HK-2 (cell line): ENCODE data around the gene RAB7A.

ENCODE experiments used
- DNase-seq: peaks from one replicate; pipeline ENCODE4 v3.0.0-alpha.2; 2018; ENCODE audit not compliant: unreplicated experiment

Gene RAB7A

DNA sequence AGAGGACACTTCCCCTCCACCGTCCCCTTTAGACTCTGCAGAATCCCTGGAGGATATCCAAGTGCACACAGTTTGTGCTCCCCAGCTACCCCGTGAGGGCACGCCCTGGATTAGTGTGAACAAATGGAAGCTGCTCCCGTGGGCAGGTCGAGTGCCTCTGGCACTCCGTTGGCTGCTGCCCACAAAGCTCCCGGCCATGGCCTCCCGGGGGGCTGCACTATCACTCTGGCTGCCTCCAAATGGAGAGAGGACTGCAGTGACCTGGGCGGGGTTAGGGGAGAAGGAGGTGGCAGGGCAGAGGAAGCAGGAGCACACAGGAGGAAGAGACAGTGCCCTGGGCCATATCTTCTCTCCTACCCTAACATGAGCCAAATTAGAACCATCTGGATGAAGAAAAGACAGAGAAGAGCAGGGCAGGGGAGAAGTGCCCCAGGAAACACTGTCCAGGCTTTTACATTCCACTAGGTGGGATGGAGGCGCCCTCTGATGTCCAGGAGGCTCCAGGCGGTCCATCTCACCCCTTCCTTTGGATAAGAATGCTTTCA lies 124.0 kb downstream of the RAB7A start:
- DNase-seq: peak; percentile 22

DNA sequence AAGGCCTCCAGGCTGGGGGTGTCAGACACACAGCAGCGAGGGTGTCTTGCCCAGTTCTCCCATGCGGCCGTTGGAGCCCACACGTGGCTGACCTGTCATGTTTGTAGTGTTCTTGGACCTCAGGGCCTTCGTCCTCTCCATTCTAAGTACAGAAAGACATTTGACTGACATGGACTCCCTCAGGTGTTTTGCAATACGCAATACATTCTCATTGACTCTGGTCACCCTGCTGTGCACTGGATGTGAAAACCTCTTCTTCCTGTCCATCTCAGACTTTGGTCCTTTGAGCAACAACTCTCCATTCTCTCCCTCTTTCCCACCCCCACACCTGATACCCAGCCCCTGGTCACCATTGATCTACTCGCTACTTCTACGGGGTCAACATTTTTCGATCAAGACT lies 124.6 kb downstream of the RAB7A start:
- no peak for DNase-seq

DNA sequence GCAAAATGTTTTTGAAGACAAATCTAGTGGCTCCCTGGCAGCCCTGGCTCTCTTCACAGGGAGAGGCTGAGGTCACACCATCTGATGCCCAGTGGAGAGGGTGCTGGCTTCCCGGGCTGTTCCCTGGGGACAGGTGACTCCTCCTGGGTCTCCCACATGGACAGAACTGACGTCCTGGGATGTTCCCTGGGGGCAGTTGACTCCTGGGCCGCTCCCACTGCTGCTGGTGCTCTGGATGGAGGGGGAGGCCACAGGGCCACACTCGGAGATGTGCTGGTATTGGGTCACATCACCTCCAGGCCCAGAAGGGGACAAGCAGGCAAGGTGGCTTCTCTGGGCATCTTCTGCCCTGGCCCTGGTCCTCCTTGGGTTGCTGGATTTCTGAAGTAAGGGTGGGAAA lies 125.6 kb downstream of the RAB7A start:
- no peak for DNase-seq

DNA sequence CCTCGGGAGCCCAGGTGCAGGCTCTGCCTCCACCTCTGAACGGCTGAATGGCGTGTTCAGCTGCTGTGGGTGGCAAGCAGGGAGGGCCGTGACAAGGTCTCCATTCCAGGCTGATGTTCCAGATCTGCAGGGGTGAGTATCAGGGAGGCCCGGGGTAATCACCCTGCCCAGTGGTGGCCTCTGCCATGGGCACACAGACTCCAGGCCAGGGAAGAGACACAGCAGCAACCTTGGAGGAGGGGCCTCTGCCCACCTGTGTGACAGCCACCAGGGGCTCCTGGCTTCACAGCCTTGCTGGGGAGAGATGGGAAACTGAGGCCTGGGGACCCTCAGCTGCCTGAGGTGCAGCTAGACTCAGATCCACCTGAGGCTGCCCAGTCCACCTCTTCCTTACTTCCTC lies 127.8 kb downstream of the RAB7A start:
- no peak for DNase-seq

DNA sequence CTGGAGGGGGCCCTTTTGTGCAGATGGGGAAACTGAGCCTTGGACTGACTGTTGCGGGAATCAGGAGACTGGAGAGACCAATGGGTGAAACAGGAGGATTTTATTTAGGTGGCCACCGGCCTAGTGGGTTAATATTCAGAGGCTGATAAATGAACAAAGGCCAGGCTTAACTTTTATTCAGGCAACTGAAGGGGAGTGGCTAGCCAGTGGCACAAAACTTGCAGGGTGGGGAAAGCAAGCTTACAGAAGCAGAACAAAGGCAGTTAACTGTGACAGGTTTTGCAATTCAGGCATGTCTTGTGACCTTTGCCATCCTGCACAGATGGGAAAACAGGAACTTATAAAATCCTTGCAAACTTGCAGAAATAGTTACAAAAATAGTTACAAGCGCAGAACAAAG lies 128.5 kb downstream of the RAB7A start:
- DNase-seq: no peak

DNA sequence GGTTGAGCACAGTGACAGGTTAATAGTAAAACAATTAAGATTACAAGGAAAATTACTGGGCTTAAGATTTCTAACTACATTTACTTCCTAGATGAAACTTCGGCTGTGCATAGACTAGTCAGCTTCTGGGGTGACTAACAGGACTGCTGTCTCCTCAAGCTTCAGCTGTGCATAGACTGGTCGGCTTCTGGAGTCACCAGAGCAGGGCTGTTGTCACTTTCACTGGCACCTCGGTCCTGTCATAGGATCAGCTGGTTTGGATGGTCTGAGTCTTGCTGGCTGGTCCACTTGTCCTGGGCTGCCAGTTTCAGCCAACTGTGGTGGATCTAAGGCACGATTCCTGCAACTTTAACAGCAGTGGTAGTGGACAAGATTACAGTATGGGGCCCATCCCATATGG lies 129.6 kb downstream of the RAB7A start:
- DNase-seq: no peak

DNA sequence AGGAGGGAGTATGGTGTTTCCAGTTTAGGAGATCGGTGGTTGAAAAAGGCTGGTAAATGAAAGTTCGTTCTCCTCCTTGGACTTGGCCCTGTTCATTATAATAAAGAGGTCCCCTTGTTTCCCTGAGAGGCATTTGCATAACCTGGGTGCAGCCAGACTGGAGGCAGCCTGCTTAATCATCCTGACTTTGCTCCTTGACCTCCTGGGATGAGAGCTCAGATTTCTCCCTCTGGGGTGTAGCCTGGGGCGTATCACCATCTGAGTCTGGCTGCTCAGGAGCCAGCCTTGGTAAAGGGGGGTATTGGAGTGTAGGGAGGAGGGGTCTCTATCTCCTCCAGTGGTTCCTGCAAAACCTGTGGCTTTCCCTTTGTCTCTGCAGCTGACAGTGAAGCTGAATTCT lies 132.2 kb downstream of the RAB7A start:
- no peak for DNase-seq

DNA sequence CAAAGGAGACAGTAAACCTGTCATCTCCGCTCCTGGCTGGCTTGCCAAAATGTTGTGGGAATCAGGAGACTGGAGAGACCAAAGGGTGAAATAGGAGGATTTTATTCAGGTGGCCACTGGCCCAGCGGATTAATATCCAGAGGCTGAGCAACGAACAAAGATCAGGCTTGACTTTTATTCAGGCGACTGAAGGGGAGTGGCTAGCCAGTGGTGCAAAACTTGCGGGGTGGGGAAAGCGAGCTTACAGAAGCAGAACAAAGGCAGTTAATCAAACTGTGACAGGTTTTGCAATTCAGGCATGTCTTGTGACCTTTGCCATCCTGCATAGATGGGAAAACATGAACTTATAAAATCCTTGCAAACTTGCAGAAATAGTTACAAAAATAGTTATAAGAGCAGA lies 133.6 kb downstream of the RAB7A start:
- DNase-seq: no peak

DNA sequence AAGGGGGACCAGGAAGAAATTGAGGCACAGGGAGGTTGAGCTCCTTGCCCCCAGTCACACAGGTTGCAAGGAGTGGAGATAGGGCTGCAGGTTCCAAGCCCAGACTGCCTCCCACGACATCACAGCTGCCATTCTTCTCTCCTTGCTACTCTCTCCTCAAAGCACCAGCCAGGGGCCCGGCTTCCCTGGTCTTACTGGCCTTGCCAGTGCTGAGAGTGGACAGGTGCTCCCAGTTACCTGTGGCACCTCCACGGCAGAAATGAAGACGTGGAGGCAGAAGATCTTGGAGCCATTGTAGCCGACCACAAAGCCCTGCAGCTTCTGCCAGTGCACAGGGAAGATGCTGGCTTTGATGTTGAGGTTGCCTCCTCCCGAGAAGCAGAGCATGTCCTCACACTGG lies 135.5 kb downstream of the RAB7A start:
- DNase-seq: no peak

DNA sequence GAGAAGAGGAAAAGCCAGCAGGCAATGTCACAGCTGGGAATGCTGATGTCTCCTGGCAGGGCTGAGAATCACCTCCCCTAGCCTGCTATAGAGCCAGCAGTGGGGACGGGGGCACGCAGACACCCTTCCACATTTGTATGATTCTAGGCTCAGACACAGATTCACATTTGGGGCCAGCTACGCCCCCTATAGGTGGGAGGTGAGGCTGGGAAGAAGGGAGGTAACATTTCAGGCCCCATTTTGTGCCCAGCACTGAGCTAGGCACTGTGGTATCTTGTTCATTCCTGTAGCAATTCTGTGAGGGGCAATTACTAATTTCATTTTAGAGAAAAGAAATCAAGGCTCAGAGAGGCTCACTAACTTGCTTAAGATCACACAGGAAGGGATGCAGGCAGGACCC lies 137.6 kb downstream of the RAB7A start:
- no peak for DNase-seq
